ENCODE results near the gene WDR20.

DNA sequence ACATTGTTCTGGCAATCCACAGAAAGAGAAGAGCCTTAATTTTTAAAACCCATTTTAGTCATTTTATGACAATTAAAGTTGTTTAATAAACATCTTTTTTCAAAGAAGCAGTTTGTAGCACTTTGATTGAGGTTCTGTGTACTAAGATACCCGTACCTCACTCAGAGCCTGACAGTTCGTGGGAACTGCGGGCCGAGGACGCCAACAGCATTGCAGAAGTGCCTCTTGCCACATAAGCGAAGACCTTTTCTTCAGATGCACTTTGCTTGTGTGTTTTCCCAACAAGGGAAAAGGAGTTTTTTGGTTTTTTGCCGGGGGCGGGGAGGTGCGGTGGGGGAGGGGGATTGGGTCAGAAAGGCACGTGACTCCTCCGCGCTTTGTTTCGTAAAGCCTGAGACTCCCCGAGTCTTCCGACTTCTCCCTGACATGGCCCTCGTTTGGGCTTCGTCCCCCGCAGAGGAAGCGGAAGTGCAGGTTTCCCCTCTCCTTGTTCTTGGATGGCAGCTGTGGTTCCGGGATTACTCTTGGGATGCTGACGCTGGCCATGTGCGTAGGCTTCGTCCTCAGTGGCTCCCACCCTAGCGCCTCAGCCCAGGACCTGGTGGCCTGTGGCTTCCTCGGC lies 70.8 kb downstream of the WDR20 start:
- TF ChIP-seq YY1 (IDR thresholded peaks at IDR 0.05; ENCODE audit: low read depth, low read length) = no peak
- TF ChIP-seq POLR2AphosphoS5 (IDR thresholded peaks at IDR 0.05; ENCODE audit: low read depth, low read length) = no peak
- no peak for TF ChIP-seq BRCA1 (IDR thresholded peaks at IDR 0.05; ENCODE audit: low read depth, low read length)
- no peak for TF ChIP-seq TCF12 (IDR thresholded peaks at IDR 0.05; ENCODE audit: low read depth, low read length)
- TF ChIP-seq, protein P1, sequence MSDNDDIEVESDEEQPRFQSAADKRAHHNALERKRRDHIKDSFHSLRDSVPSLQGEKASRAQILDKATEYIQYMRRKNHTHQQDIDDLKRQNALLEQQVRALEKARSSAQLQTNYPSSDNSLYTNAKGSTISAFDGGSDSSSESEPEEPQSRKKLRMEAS (IDR thresholded peaks at IDR 0.05) = peak; percentile 37; the same call in 1 of the 2 replicates
- TF ChIP-seq, protein P2, sequence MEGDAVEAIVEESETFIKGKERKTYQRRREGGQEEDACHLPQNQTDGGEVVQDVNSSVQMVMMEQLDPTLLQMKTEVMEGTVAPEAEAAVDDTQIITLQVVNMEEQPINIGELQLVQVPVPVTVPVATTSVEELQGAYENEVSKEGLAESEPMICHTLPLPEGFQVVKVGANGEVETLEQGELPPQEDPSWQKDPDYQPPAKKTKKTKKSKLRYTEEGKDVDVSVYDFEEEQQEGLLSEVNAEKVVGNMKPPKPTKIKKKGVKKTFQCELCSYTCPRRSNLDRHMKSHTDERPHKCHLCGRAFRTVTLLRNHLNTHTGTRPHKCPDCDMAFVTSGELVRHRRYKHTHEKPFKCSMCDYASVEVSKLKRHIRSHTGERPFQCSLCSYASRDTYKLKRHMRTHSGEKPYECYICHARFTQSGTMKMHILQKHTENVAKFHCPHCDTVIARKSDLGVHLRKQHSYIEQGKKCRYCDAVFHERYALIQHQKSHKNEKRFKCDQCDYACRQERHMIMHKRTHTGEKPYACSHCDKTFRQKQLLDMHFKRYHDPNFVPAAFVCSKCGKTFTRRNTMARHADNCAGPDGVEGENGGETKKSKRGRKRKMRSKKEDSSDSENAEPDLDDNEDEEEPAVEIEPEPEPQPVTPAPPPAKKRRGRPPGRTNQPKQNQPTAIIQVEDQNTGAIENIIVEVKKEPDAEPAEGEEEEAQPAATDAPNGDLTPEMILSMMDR (IDR thresholded peaks at IDR 0.05; ENCODE audit: control extremely low read depth in 1 of 3, insufficient read depth in 1 of 3, low read depth in 1 of 3, low read length in 3 of 3) = no peak
- no peak for TF ChIP-seq BACH1 (IDR thresholded peaks at IDR 0.05; ENCODE audit: low read length)
- no peak for TF ChIP-seq POLR2A (IDR thresholded peaks at IDR 0.05; ENCODE audit: control extremely low read depth in 1 of 2, low read depth in 2 of 2, low read length in 2 of 2)
- no peak for TF ChIP-seq EP300 (IDR thresholded peaks at IDR 0.05; ENCODE audit: borderline replicate concordance in 1 of 2, low read depth in 2 of 2, low read length in 2 of 2)
- TF ChIP-seq SRF (IDR thresholded peaks at IDR 0.05; ENCODE audit: low read depth, low read length) = no peak
- no peak for TF ChIP-seq HDAC6 (IDR thresholded peaks at IDR 0.05; ENCODE audit: low read depth, low read length)
- TF ChIP-seq CHD2 (IDR thresholded peaks at IDR 0.05; ENCODE audit: low read length) = no peak
- TF ChIP-seq POU5F1 (IDR thresholded peaks at IDR 0.05; ENCODE audit: low read depth, low read length) = no peak
